ENCODE measurements around the gene PVALEF.

- TF ChIP-seq CTCF (IDR thresholded peaks at IDR 0.05; ENCODE audit: extremely low read depth in 1 of 2, insufficient read depth in 1 of 2, low read depth in 1 of 2, low read length in 2 of 2): no peak
- no peak for TF ChIP-seq POLR2A (IDR thresholded peaks at IDR 0.05; ENCODE audit: low read depth, low read length)
- no peak for TF ChIP-seq EZH2 (IDR thresholded peaks at IDR 0.05; ENCODE audit: borderline replicate concordance, low read depth, low read length, severe bottlenecking)
- no peak for TF ChIP-seq POLR2AphosphoS5 (IDR thresholded peaks at IDR 0.05; ENCODE audit: insufficient read depth, low read depth, low read length)
- TF ChIP-seq MAX (IDR thresholded peaks at IDR 0.05; ENCODE audit: insufficient read depth, insufficient read length): no peak
Measured at GRCh38 chr17:81123052-81124048, 42.0 kb upstream of the PVALEF start.
